Measurements from ENCODE around the gene EDN1.

DNA sequence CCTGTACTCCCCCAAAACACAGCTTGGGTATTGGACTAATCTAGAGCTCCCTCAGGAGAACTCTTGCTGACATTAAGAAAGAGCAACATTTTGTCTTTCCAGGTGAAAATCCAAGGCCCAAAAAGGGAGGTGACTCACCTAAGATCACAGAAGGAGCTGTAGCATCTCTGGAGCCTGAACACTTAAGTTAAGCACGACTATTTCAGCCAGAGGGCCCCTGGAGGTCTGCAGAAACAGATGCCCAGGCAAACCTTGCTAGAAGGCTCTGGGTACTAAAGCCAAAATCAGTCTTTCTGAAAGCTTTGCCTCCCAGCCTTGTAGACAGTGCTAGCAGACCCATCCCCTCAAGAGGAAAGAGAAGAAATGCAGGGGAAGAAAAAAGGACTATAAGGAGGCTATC is 8.8 kb downstream of the EDN1 start:
- TF ChIP-seq SRSF9 (IDR thresholded peaks at IDR 0.05; ENCODE audit: borderline replicate concordance, insufficient read depth, low read depth, low read length, poor library complexity, severe bottlenecking) (no peak), GABPA (IDR thresholded peaks at IDR 0.05; ENCODE audit: low read depth, low read length) (no peak), GABPA (CRISPR knock-in tag; IDR thresholded peaks at IDR 0.05; ENCODE audit: low read depth) (no peak), EZH2 (conservative IDR thresholded peaks at IDR 0.05; ENCODE audit: low read depth, low read length) (no peak)
- TF ChIP-seq, protein P1, sequence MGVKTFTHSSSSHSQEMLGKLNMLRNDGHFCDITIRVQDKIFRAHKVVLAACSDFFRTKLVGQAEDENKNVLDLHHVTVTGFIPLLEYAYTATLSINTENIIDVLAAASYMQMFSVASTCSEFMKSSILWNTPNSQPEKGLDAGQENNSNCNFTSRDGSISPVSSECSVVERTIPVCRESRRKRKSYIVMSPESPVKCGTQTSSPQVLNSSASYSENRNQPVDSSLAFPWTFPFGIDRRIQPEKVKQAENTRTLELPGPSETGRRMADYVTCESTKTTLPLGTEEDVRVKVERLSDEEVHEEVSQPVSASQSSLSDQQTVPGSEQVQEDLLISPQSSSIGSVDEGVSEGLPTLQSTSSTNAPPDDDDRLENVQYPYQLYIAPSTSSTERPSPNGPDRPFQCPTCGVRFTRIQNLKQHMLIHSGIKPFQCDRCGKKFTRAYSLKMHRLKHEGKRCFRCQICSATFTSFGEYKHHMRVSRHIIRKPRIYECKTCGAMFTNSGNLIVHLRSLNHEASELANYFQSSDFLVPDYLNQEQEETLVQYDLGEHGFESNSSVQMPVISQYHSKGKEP (CRISPR knock-in tag; IDR thresholded peaks at IDR 0.05), result no peak
